Rectal smooth muscle tissue (tissue), 1 donor: ENCODE data around the gene MXD3.
A peak's percentile ranks its signal among the peaks of the same experiment; 100 is the strongest.
"Not testable (repeated sequence)": the region's sequence is repeated elsewhere in the genome, so short reads cannot be mapped to it uniquely, and the experiment has no call there.

ENCODE experiments used
- H3K27ac ChIP-seq: one replicate; pipeline ENCODE4 v1.7.0; 2013; ENCODE audit warnings: low read depth, low read length, inconsistent platforms
- H3K27me3 ChIP-seq: one replicate; pipeline ENCODE4 v1.7.0; 2013; ENCODE audit warnings: low read length; ENCODE audit not compliant: control insufficient read depth, insufficient read depth
- H3K36me3 ChIP-seq: one replicate; pipeline ENCODE4 v1.7.0; 2013; ENCODE audit warnings: low read length; ENCODE audit not compliant: control insufficient read depth, insufficient read depth
- H3K4me1 ChIP-seq: one replicate; pipeline ENCODE4 v1.7.0; 2013; ENCODE audit warnings: low read length; ENCODE audit not compliant: control insufficient read depth, insufficient read depth
- H3K4me3 ChIP-seq: one replicate; pipeline ENCODE4 v1.7.0; 2013; ENCODE audit warnings: low read length
- H3K9ac ChIP-seq: one replicate; pipeline ENCODE4 v1.7.0; 2013; ENCODE audit warnings: low read length

MXD3 gene

DNA sequence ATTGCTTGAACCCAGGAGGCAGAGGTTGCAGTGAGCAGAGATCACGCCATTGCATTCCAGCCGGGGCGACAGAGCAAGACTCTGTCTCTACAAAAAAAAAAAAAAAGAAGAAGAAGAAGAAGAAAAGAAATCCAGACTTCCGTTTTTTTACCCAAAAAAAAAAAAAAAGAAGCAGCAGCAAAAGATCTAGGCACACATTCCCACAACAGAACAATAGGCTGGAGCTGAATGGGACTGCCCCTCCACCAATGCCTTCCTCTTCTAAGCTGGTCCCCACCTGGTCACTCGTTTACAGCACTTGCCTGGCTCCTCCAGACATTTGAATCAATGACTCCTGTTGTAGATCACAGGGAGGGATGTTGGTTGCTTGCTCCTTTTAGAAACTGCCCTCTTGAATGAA is 41.4 kb upstream of the MXD3 start:
- H3K4me1 ChIP-seq = peaks cover 9% of the 10 kb centered on the region
- H3K27ac ChIP-seq = no peak overlapping the region
- H3K36me3 ChIP-seq = no peaks in the 10 kb centered on the region
- no peaks in the 10 kb centered on the region for H3K27me3 ChIP-seq
- H3K4me3 ChIP-seq = no peak overlapping the region
- H3K9ac ChIP-seq = no peak overlapping the region

DNA sequence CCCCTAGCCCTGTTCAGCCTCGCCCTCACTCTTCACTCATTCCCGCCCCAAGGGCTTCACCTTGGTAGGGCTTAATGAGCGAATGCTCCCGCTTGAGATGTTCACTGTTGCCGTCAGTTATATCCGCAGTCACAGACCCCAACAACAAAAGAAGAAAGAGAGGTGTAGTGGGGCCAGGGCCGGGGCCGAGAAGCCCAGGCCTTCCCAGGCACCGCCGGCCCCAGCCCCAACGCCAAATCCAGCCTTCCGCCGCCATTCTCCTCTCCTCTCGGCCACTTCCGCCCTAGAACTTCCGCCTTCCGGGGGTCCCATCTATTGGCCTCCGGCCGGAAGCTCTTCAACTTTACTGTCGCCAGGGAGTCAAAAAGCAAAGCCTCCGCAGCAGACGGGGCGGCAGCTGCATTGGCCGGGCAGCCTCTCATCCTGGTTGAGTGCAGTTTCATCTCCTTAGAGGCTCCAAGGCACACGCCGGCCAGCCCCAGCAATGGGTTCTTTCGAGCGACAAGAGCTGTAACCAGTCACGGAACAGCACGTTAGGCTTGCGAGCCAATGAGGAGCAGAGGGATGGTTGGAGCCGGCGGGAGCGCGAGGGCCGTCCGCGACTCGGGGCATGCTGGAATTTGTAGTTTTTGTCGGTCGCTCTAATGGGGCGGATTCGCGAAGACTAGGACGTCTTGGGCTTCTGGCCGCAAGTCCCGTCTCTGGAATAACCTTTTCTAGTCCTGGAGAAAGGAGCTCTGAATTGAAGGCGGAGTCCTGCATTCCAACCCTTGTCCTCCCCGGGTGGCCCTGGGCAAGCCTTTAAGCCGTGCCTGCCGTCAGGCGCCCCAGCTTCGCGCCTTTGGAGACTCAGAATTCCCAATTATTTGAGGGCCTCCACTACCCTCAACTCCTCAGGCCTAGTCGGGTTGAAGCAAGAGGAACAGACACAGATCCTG is 40.0 kb upstream of the MXD3 start, which contains the start of gene LMAN2:
Gene LMAN2, minus strand, starts transcription at position 277 of the 938 bp plus-strand sequence. Its CDS starts 21 bp downstream, at position 256.
- H3K9ac ChIP-seq = peak within 1 kb of the TSS; percentile 91
- H3K4me1 ChIP-seq = peaks cover 9% of the 10 kb centered on the region
- H3K27ac ChIP-seq = peak within 1 kb of the TSS; percentile 97
- H3K4me3 ChIP-seq = peak within 1 kb of the TSS; percentile 91
- H3K36me3 ChIP-seq = peaks cover 7% of the 10 kb centered on the region
- no peaks in the 10 kb centered on the region for H3K27me3 ChIP-seq

DNA sequence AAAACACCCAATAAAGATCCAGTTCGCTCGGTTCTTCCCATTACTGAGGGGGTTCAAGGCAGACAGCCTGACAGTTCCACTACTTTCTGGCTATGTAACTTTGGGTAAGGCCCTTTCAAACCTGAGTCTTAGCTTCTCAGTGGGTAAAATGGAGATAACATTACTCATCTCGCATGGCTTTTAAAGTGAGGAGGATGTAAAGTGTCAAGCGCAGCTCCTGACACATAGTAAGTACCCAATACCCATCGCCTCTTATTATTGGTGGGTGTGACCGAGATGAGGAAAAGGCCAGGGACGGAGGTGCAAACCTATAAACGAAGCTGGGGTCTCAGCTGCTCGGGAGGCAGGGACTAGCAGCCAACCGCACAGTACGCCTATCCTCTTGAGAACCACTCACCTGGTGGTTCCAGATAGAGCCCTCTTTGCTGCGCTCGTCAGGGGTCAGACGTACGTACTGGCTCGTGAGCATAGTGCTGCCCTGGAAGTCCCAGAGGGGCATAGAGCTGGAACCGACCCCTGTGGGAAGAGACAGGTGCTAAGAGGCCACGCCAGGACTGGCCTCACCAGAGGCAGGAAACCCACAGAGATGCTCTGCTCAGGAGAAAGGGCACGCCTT is 39.2 kb upstream of the MXD3 start:
- Histone ChIP-seq H3K27me3 (no peaks in the 10 kb centered on the region), H3K27ac (peak overlapping the region; percentile 97), H3K9ac (peak overlapping the region; percentile 91), H3K4me1 (peaks cover 9% of the 10 kb centered on the region), H3K36me3 (peaks cover 7% of the 10 kb centered on the region), H3K4me3 (peak overlapping the region; percentile 91)

DNA sequence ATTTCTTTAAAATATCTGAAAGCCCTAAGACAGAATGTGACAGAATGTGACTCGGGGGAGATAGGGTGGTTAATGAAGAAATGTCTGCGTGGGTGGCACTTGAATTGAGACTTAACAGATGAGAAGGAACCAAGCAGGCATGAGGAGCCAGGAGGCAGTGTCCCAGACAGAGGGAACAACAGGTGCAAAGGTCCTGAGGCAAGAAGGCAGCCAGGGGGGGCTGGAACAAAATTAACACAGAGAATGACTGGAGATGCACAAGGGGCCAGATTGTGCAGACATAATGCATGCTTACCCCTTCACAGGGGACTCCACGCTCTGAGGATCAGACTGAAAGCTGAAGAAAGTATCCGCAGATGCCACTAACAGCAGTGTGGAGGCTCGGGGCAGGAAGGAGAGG is 38.1 kb upstream of the MXD3 start:
- H3K36me3 ChIP-seq = peaks cover 7% of the 10 kb centered on the region
- H3K4me3 ChIP-seq = no peak overlapping the region
- no peak overlapping the region for H3K9ac ChIP-seq
- no peaks in the 10 kb centered on the region for H3K27me3 ChIP-seq
- H3K27ac ChIP-seq = no peak overlapping the region
- H3K4me1 ChIP-seq = peaks cover 9% of the 10 kb centered on the region

DNA sequence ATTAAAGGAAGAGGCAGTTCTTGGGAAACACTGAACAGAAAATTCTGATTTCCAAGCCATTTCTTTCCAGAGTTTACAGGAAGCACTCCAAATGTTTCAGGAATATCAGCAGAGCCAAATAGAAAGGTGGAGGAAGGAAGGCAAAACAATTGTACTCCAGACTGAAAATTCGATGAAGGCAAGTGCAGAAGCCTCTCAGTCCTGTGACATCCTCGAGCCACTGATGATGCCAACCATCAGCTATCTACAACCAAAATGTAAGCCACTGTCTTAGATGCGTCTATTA is 37.6 kb upstream of the MXD3 start:
- Histone ChIP-seq H3K36me3 (peaks cover 7% of the 10 kb centered on the region), H3K4me3 (no peak overlapping the region), H3K27me3 (no peaks in the 10 kb centered on the region), H3K27ac (no peak overlapping the region), H3K4me1 (peaks cover 9% of the 10 kb centered on the region), H3K9ac (no peak overlapping the region)

DNA sequence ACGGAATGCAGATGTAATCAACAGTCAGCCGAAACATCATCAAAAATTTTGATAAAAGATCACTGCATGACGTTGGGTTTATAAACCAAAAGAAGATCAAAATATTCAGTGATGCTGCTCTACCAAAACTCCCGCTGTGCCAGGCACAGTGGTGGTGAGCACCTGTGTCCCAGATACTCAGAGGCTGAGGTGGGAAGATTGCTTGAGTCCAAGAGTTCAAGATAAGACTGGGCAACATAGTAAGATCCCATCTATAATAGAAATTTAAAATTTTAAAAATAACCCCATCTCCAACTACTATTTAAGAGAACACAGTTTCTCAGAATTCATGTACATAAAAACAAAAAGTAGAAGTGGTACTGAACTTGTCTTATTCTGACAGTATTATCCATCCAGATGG is 36.0 kb upstream of the MXD3 start:
- Histone ChIP-seq H3K36me3 (peaks cover 7% of the 10 kb centered on the region), H3K4me1 (peaks cover 9% of the 10 kb centered on the region), H3K9ac (no peak overlapping the region)

DNA sequence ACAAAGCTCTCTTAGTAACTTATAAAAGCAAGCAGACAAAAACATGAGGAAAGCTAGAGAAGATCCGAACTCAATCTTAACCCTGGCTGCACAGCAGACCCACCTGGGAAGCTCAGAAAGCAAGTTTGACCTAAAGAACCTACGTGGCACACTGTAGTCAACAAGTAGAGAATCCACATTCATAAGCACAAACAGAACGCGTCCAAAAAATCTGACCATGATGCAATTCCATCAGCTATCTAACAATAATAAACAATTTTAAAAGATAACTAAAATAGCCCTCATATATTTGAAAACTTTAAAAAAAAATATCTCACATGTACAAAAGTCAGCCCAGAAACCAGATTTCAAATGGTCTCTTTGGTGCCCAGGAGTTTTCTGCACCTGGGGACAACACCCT is 35.1 kb upstream of the MXD3 start:
- Histone ChIP-seq H3K4me1 (peaks cover 7% of the 10 kb centered on the region), H3K36me3 (peaks cover 7% of the 10 kb centered on the region), H3K9ac (no peak overlapping the region), H3K4me3 (no peak overlapping the region), H3K27me3 (no peaks in the 10 kb centered on the region), H3K27ac (no peak overlapping the region)

More for the DNA sequence above, 36.0 kb upstream of the MXD3 start:
- Histone ChIP-seq H3K27ac (no peak overlapping the region), H3K27me3 (no peaks in the 10 kb centered on the region), H3K4me3 (no peak overlapping the region)

DNA sequence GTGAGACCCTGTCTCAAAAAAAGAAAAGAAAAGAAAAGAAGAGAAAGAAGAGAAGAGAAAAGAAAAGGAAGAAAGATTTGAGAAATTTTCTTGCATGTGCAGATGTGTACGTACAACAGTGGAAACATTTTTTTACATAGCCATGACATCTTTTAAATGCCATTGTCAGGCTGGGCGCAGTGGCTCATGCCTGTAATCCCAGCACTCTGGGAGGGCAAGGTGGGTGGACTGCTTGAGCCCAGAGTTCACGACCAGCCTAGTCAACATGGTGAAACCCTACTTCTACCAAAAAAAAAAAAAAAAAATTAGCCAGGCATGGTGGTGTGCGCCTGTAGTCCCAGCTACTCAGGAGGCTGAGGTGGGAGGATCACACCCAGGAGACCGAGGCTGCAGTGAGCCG is 33.2 kb upstream of the MXD3 start:
- Histone ChIP-seq H3K36me3 (peaks cover 7% of the 10 kb centered on the region), H3K4me1 (no peaks in the 10 kb centered on the region), H3K9ac (no peak overlapping the region), H3K27me3 (no peaks in the 10 kb centered on the region), H3K4me3 (no peak overlapping the region), H3K27ac (no peak overlapping the region)

DNA sequence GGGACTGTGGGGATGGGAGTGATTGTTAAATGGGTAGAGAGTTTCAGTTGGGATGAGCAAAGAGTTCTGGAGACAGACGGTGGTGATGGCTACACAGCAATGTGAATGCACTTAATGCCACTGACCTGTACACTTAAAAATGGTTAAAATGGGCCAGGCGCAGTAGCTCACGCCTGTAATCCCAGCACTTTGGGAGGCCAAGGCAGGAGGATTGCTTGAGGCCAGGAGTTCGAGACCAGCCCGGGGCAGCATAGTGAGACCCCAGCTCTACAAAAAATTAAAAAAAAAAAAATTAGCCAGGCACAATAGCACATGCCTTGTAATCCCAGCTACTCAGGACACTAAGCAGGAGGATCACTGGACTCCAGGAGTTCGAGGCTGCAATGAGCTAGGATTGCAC is 32.1 kb upstream of the MXD3 start:
- H3K4me1 ChIP-seq = no peaks in the 10 kb centered on the region
- H3K4me3 ChIP-seq = no peak overlapping the region
- H3K27ac ChIP-seq = no peak overlapping the region
- H3K27me3 ChIP-seq = no peaks in the 10 kb centered on the region
- peaks cover 7% of the 10 kb centered on the region for H3K36me3 ChIP-seq
- no peak overlapping the region for H3K9ac ChIP-seq

DNA sequence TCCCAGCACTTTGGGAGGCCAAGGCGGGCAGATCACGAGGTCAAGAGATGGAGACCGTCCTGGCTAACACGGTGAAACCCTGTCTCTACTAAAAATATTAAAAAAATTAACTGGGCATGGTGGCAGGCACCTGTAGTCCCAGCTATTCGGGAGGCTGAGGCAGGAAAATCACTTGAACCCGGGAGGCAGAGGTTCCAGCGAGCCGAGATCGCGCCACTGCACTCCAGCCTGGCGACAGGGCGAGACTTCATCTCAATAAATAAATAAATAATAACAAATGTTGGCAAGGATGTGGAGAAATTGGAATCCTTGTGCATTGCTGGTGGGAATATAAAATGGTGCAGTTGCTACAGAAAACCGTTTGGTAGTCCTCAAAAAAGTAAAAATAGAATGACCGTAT is 31.3 kb upstream of the MXD3 start:
- not testable (repeated sequence) for H3K4me1 ChIP-seq, H3K36me3 ChIP-seq, H3K4me3 ChIP-seq, H3K27ac ChIP-seq, H3K27me3 ChIP-seq, H3K9ac ChIP-seq

DNA sequence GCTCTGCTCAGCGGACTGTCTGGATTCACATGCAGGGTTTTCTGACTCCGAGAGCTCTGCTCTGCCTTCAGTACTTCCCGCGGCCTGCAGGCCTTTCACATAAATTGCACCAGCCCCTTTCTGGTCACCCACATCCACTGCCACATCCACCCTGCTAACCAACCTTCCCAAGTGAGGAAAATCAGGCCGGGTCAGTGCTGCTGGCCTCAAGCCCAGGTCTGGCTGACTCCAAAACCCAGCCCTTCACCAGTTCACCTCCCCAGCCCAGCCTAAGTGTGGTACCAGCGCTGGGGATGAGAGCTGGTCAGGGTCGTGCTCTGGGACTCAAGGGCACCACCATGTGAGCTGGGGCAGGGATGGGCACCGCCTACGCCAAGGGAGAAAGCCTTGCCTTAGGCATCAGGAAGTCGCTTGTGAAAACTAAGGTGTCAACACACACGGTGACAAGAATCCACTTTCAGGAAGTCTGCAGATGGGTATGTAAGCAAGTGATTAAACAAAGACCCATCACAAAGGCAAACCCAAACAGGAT is 27.5 kb upstream of the MXD3 start:
- no peaks in the 10 kb centered on the region for H3K27me3 ChIP-seq
- H3K4me3 ChIP-seq = no peak overlapping the region
- peaks cover 35% of the 10 kb centered on the region for H3K36me3 ChIP-seq
- H3K4me1 ChIP-seq = no peaks in the 10 kb centered on the region
- no peak overlapping the region for H3K9ac ChIP-seq
- no peak overlapping the region for H3K27ac ChIP-seq

DNA sequence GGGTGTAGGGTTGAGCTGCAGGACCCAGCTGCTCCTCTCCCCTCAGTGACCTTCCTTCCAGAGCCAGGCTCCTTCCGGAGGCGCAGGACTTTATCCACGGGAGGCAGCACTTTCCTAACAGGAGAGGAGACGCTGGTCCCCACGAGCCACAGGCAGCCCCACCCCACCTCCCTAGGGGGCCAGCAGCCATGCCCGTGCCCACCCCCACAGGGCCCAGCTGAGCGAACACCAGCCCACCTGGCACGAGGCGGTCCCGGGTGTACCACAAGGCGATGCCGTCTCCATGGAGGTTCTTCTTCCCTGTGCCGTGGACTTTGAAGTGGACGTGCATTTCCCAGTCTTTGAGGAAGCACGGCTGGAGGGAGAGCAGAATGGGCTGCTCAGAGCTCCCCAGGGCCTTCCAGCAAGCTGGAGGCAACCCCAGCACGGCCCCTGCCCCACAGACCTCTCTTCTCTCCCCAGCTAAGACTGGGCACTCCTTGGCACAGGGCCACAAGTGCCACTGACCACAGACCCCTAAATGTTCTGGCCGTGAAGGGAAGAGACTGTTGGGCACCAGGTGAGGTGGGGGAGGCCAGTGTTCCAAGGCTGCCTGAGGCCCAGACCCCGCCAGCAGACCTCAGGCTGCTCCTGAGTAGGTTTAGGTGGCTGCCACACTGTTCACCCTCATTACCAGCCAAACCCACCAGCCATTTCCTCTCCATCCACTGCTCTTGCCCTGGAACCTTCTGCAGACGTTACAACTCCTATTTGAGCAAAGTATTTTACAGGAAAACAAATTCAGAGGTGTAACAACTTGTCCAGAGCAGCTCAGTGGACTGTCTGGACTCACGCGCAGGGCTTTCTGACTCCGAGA is 26.8 kb upstream of the MXD3 start:
- no peak overlapping the region for H3K27ac ChIP-seq
- H3K27me3 ChIP-seq = no peaks in the 10 kb centered on the region
- H3K36me3 ChIP-seq = peaks cover 42% of the 10 kb centered on the region
- H3K4me1 ChIP-seq = no peaks in the 10 kb centered on the region
- H3K9ac ChIP-seq = no peak overlapping the region
- H3K4me3 ChIP-seq = no peak overlapping the region
